Measurements from ENCODE around the gene FBLL1.
"Not testable (repeated sequence)": the region's sequence is repeated elsewhere in the genome, so short reads cannot be mapped to it uniquely, and the experiment has no call there.

Gene FBLL1

GRCh38 chr5:168528521-168529373 lies at the start of gene FBLL1:
FBLL1 (plus strand) TSS chr5:168529305; CDS start chr5:168529505, 200 bp downstream.
- peak in 1 of 4 experiments; percentile 9 for DNase-seq (ENCODE audit: low read depth in 4 of 4, low spot score in 1 of 4)

GRCh38 chr5:168480601-168481000 lies 48.5 kb upstream of the FBLL1 start:
- DNase-seq (ENCODE audit: low read depth in 4 of 4, low spot score in 1 of 4): no peak

GRCh38 chr5:168481330-168481788 lies 47.7 kb upstream of the FBLL1 start:
- no peak for DNase-seq (ENCODE audit: low read depth in 4 of 4, low spot score in 1 of 4)

- no peak for DNase-seq (ENCODE audit: low read depth in 4 of 4, low spot score in 1 of 4)
Measured at GRCh38 chr5:168482361-168482760, 46.7 kb upstream of the FBLL1 start.

GRCh38 chr5:168486136-168486879 lies 42.8 kb upstream of the FBLL1 start, which contains the start of gene RARS1:
RARS1 (plus strand) TSS chr5:168486471; CDS start chr5:168486499, 28 bp downstream.
- DNase-seq (ENCODE audit: low read depth in 4 of 4, low spot score in 1 of 4): peak; percentile 71 to 89 (median 81)

- no peak for DNase-seq (ENCODE audit: low read depth in 4 of 4, low spot score in 1 of 4)
Measured at GRCh38 chr5:168489059-168489458, 40.0 kb upstream of the FBLL1 start.

- DNase-seq (ENCODE audit: low read depth in 4 of 4, low spot score in 1 of 4): no peak
Measured at GRCh38 chr5:168494057-168494555, 35.0 kb upstream of the FBLL1 start.

GRCh38 chr5:168502563-168503237 lies 26.4 kb upstream of the FBLL1 start:
- DNase-seq (ENCODE audit: low read depth in 4 of 4, low spot score in 1 of 4): no peak

GRCh38 chr5:168513861-168514428 lies 15.2 kb upstream of the FBLL1 start:
- no peak for DNase-seq (ENCODE audit: low read depth in 4 of 4, low spot score in 1 of 4)

GRCh38 chr5:168525856-168526255 lies 3.2 kb upstream of the FBLL1 start:
- DNase-seq (ENCODE audit: low read depth in 4 of 4, low spot score in 1 of 4): no peak

GRCh38 chr5:168527756-168528295 lies 1.3 kb upstream of the FBLL1 start:
- no peak for DNase-seq (ENCODE audit: low read depth in 4 of 4, low spot score in 1 of 4)

GRCh38 chr5:168529374-168530234 lies 499 bp downstream of the FBLL1 start:
- no peak for DNase-seq (ENCODE audit: low read depth in 4 of 4, low spot score in 1 of 4)

GRCh38 chr5:168530621-168531150 lies 1.6 kb downstream of the FBLL1 start:
- no peak for DNase-seq (ENCODE audit: low read depth in 4 of 4, low spot score in 1 of 4)

- no peak for DNase-seq (ENCODE audit: low read depth in 4 of 4, low spot score in 1 of 4)
Measured at GRCh38 chr5:168531191-168531590, 2.1 kb downstream of the FBLL1 start.

GRCh38 chr5:168531987-168532864 lies 3.1 kb downstream of the FBLL1 start:
- DNase-seq (ENCODE audit: low read depth in 4 of 4, low spot score in 1 of 4): no peak

- DNase-seq (ENCODE audit: low read depth in 4 of 4, low spot score in 1 of 4): not testable (repeated sequence)
Measured at GRCh38 chr5:168534351-168534750, 5.2 kb downstream of the FBLL1 start.

- DNase-seq (ENCODE audit: low read depth in 4 of 4, low spot score in 1 of 4): no peak
Measured at GRCh38 chr5:168537176-168537575, 8.1 kb downstream of the FBLL1 start.

GRCh38 chr5:168549554-168549953 lies 20.4 kb downstream of the FBLL1 start:
- DNase-seq (ENCODE audit: low read depth in 4 of 4, low spot score in 1 of 4): no peak

All from stimulated activated CD4-positive, alpha-beta T cell treated with anti-CD3 and anti-CD28 coated beads, Interleukin-1b, Interleukin-23, amount 100 ng/mL, for 24 hours (primary cell).